ENCODE data around the gene KIF21A.
A peak's percentile ranks its signal among the peaks of the same experiment; 100 is the strongest.

Gene KIF21A

GRCh38 chr12:39413836-39414771, 28.8 kb downstream of the KIF21A start:
- TF ChIP-seq POLR2A (IDR thresholded peaks at IDR 0.05; ENCODE audit: low read depth, low read length), result no peak
- DNase-seq (ENCODE audit: insufficient read length, low spot score) (no peak), FAIRE-seq (no peak)

- no peak for DNase-seq (ENCODE audit: insufficient read length, low spot score)
- no peak for FAIRE-seq
- TF ChIP-seq POLR2A (IDR thresholded peaks at IDR 0.05; ENCODE audit: low read depth, low read length), result no peak
Observed at GRCh38 chr12:39412210-39412609, 30.7 kb downstream of the KIF21A start.

- DNase-seq (ENCODE audit: insufficient read length, low spot score), result no peak
- peak; percentile 50 for FAIRE-seq
- TF ChIP-seq POLR2A (IDR thresholded peaks at IDR 0.05; ENCODE audit: low read depth, low read length), result no peak
Observed at GRCh38 chr12:39406262-39406661, 36.7 kb downstream of the KIF21A start.

- no peak for TF ChIP-seq POLR2A (IDR thresholded peaks at IDR 0.05; ENCODE audit: low read depth, low read length)
- DNase-seq (ENCODE audit: insufficient read length, low spot score) (no peak), FAIRE-seq (no peak)
Observed at GRCh38 chr12:39405580-39405979, 37.3 kb downstream of the KIF21A start.

GRCh38 chr12:39404000-39404399, 38.9 kb downstream of the KIF21A start:
- no peak for TF ChIP-seq POLR2A (IDR thresholded peaks at IDR 0.05; ENCODE audit: low read depth, low read length)
- no peak for FAIRE-seq

GRCh38 chr12:39403376-39403775, 39.5 kb downstream of the KIF21A start:
- FAIRE-seq, result no peak
- no peak for TF ChIP-seq POLR2A (IDR thresholded peaks at IDR 0.05; ENCODE audit: low read depth, low read length)
- DNase-seq (ENCODE audit: insufficient read length, low spot score), result no peak

More at GRCh38 chr12:39404000-39404399, 38.9 kb downstream of the KIF21A start:
- DNase-seq (ENCODE audit: insufficient read length, low spot score), result no peak

- TF ChIP-seq POLR2A (IDR thresholded peaks at IDR 0.05; ENCODE audit: low read depth, low read length), result no peak
- FAIRE-seq, result peak; percentile 30
Observed at GRCh38 chr12:39402922-39403321, 40.0 kb downstream of the KIF21A start.

GRCh38 chr12:39401459-39401858, 41.5 kb downstream of the KIF21A start:
- DNase-seq (ENCODE audit: insufficient read length, low spot score) (no peak), FAIRE-seq (no peak)
- TF ChIP-seq POLR2A (IDR thresholded peaks at IDR 0.05; ENCODE audit: low read depth, low read length), result no peak

More at GRCh38 chr12:39402922-39403321, 40.0 kb downstream of the KIF21A start:
- no peak for DNase-seq (ENCODE audit: insufficient read length, low spot score)

GRCh38 chr12:39395866-39396265, 47.1 kb downstream of the KIF21A start:
- no peak for TF ChIP-seq POLR2A (IDR thresholded peaks at IDR 0.05; ENCODE audit: low read depth, low read length)
- no peak for FAIRE-seq
- DNase-seq (ENCODE audit: insufficient read length, low spot score), result no peak

- DNase-seq (ENCODE audit: insufficient read length, low spot score) (no peak), FAIRE-seq (no peak)
- no peak for TF ChIP-seq POLR2A (IDR thresholded peaks at IDR 0.05; ENCODE audit: low read depth, low read length)
Observed at GRCh38 chr12:39393890-39394289, 49.0 kb downstream of the KIF21A start.

GRCh38 chr12:39393179-39393578, 49.7 kb downstream of the KIF21A start:
- no peak for DNase-seq (ENCODE audit: insufficient read length, low spot score)
- TF ChIP-seq POLR2A (IDR thresholded peaks at IDR 0.05; ENCODE audit: low read depth, low read length), result no peak
- FAIRE-seq, result no peak

GRCh38 chr12:39392154-39392925, 50.6 kb downstream of the KIF21A start:
- no peak for TF ChIP-seq POLR2A (IDR thresholded peaks at IDR 0.05; ENCODE audit: low read depth, low read length)
- DNase-seq (ENCODE audit: insufficient read length, low spot score) (no peak), FAIRE-seq (no peak)

- FAIRE-seq (no peak), DNase-seq (ENCODE audit: insufficient read length, low spot score) (no peak)
- no peak for TF ChIP-seq POLR2A (IDR thresholded peaks at IDR 0.05; ENCODE audit: low read depth, low read length)
Observed at GRCh38 chr12:39390752-39391151, 52.2 kb downstream of the KIF21A start.

- DNase-seq (ENCODE audit: insufficient read length, low spot score) (no peak), FAIRE-seq (no peak)
- no peak for TF ChIP-seq POLR2A (IDR thresholded peaks at IDR 0.05; ENCODE audit: low read depth, low read length)
Observed at GRCh38 chr12:39389399-39390150, 53.3 kb downstream of the KIF21A start.

All from H54 (cell line).